ENCODE results near the gene FMOD.

FMOD gene

DNA sequence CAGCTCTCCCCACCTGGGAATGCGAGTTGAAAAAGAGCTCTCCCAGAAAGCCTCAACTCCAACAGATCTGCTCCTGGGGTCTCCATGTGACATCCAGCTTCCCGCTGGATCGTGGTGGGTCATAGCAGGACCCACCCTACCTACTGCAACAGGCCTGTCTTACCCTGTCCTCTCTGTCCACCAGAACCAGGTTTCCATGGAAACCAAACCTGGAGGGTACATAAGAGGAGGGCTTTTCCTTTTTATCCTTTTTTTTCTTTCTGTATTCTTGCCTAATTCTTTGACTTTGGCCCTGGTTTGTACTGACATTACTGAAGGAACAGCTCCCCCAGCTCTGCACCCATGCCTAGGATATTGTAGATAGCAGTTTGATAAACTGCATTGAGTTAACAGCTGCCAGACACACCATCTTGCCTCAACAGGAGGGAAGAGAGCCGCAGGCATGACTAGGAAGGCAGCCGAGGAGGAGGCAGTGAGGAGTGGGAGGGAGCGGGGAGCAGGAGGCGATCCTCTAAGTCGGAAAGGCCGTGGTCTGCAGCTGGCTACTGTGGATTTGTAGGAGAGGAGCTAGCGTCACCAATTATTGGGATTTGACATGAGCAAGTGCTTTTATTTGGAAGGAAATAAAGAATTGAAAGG lies 9.7 kb upstream of the FMOD start:
- no peak for DNase-seq

DNA sequence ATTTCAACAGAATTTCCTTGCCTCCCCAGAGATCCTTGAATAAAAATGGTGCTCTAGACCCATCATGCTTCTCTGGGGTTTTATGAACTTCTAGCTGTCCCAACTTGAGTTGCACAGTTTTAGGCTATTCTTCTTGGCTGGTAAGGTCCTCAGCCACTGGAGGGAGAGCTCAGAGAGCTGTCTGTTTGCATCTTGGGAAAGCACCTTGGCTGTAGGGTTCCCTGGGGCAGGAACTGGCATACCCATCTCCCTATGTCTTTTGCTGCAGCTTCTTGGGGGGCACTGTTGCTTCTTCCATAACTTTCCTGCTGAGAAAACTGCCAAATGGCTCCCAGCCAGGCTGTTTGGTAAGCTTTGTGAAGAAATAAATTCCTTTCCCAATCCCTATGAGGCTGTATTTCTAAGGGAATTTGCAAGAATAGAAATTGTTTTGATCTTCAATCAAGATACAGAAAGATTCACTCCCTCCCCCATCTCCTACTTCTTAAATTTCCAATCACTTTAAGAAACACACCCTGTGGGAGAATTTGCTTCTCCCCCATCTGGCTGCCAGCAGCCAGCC lies 8.2 kb upstream of the FMOD start:
- DNase-seq, result no peak

DNA sequence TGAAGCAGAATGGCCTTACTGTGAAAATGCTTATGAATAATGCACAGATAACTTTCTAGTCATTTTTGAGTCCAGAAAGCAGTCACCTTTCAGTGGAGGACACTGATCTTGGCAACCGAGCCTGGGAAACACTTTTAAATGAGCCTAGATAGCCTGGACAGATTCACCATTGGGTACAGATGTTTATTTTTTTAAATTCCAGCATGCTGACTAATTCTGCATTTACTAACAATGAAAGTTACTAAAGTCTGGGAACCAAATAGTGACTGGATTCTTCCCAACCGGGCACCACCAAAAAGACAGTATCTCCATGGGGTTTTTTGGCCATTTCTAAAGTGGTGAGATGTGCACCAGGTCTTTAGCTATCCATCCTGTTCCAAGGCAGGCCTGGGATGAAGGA lies 3.3 kb upstream of the FMOD start:
- DNase-seq, result no peak

DNA sequence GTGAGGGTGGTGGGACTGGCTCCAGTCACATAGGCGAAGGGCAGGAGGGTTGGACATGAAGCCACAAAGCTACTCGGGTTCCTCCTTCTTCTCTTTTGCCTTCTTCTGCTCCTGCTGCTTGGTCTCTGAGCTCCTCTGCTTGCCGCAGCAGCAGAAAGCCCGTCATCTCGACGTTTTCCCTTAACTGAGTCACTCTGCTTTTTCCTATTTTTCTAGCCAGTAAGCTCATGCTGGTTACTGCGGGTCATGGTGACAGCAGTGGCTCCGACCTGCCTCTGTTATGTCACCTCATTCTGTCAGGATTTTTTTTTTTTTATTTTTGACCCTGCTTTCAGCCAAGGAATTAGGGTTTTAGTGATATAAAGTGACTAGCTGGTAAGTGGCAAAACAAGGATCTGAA lies 2.6 kb upstream of the FMOD start:
- DNase-seq, result no peak

DNA sequence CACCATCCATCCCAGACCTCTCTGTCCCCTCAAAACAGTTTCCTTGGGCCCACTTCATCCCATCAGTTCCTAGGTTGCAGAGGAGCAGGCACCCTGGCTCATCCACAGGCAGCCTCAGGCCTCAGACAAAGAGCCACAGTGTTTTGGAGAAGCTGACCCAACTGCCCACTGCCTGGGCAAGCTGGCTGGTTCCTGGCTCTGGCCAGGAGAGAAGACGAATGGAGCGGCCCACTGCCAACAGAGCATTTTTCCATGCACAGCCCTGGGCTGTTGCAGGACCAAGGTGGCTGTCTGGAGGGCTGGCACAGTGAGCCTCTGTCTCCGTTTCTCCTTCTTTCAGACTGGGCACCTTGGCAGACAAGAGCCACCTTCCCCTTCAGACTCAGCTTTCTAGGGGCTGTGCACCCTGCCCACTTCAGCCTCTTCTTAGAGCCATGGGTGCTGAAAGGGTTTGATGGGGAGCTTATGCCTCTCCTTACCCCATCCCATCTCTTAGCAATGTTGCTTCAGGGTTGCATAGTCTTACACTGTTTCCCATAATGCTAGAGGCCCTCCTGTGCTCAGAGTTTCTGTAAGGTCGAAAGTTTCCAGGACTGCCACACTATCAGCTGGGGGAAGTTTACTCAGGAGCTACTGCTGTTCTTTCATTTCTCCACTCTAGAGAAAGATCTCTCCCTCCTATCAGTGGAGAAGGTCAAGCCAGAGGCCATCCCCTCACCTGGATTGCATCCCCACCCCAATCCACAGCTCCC lies 973 bp downstream of the FMOD start:
- no peak for DNase-seq

DNA sequence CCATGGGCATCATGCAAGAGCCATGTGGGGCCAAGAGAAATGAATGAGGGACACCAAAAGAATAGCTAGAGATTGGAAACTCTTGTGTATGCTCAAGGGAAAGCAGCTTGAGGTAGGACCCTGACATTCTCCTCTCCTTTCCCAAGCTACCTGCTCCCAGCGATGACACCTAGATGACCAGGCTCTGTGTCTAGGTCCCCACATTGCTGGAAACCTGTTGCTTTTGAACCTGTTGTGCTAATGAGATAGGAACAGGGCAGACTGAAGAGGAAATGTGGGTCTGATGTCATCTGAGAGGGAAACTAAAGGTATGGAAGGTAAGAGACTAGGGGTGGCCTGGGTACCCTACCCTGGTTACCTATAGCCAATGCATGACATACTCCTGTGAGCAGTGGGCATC lies 1.8 kb downstream of the FMOD start:
- DNase-seq, result no peak

DNA sequence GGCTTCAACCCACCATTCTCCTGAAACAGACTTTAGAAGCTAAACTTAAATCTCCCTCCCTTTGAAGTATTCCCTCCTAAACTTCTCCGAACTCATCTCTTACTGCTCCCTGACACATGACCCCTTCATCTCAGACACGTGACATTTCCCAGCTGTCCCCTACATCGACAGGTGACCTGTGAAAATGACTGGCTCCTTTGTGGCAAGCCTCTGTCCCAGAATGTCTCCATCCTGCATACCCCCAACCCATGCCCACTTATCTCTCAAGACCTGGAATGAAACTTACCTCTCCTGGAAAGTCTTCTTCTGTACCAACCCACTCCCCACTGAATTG lies 4.2 kb downstream of the FMOD start:
- no peak for DNase-seq

DNA sequence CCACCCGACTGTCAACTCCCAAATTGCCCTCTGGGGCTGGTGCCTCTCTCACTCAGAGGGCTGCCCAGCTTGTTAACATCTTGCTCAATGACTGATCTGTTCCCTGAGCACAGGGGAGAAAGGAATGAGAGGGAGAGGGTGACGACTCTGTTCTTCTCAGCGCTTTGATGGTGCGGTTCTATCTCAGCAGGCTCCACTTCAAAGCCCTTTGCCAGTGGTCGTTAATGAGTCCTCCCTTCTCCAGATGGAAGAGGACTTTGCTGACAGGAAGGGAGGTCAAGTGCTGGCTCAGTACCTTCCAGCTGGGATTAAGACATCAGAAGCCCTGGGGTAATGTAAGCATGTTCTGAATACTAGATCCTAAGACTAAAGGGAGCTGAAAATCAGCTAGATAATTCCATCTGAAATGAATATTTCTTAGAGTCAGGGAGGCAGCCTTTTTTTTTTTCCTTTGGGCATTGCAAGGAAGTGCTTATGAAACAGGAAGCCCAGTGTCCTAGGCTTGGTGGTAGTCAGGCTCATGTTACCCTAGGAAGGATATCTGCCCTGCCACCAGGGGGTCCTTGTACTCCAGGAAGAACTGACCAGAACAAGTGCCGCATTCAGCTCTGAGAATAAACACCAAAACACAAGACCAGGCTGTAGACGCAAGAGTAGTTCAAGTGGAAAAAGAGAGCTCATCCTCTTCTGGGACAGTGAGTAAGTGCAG lies 4.7 kb downstream of the FMOD start:
- no peak for DNase-seq

DNA sequence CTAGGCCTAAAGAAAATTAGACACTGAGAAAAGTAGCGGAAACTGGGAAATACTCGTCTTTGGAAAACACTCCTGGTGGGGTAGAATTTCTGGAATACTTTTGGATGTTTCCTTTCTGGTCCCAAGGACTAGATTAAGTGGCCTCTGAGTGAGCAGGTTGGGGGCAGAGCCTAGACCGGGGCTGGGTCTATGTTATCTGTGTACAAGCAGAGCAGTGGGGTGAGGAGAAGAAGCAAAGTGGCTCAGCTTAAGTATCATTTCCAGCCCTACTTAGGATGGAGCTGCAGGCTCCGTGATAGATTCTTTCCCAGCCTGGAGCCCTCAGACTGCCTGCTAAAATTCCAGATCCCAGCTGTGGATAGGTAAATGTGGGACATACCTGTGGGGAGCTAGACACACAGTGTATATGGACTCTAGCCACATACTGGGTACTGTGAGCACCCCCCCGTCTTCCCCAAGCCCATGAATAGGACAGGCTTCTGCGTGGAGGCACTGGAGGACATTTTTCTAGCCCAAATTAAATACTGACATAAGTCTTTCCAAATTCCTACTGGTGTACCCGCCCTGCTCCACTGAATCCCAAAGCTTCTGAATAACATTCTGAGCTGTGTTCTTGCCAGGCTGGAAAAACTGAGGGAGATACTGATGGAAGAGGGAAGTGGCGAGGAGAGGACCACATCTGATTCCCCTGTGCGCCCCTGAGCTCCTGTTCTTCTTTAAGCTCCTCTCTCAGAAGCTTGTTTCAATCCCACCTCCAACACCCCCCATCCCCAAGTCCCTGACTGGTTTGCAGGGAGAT lies 6.8 kb downstream of the FMOD start:
- no peak for DNase-seq

DNA sequence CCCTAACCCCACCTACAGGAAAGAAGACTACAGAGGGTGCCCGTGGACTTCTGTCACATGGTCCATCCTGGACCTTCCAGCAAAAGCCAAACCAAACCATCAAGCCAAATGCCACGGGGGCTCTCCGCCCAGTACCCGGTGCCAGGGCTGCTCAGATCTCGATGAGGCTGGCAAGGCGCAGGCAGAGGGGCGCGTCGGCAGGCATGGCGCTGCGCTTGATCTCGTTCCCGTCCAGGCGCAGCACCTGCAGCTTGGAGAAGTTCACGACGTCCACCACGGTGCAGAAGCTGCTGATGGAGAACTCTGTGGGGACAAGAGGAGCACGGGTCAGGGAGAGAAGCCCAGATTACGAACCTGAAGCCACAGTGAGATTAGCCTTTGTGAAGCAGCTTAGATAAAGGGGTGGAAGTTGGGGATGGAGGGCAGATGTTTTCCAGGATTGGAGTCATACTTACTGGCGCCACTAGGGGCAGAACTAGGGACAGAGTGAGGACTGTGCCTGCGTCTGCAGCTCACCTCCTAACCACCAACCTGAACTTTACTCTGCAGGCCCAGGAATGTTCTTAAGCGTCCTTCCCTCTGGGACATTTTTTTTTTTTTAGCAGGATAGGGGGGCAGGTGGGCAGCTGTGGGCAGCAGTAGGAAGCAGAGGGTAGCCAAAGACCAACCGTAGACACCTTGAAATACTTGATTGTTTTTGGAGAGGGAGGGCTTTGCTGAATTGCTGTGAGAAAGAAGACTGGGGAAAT lies 8.6 kb downstream of the FMOD start:
- peak; percentile 52 for DNase-seq

DNA sequence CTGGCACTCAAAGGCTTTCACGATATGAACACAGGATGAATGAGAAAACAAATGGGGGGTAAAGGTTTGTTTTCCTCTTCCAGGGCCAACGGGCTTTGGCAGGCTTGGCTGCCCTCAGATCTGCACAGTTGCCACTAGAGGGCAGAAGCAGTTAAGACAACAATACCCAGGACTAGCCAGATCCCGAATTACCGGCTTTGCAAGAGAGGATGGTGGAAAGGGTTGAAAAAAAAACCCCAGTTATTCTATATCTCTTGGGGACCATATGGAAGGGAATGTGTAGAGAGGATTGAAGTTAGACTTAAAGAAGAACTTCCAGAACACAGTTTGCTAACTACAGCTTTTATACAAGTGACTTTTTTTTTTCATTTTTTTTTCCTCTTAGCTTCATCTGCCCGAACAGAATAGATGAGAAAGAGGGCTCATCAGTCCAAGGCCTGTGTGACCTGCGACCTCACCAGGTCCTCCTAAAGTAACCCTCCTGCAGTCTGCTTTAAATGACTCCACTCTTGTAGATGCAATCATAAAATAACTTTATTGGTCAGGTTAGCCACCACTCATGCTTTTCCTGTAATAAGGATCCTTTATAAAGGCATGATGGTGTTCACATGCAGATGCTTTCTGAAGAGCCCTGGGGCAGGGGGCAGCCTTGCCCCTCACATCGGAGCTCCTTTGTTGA lies 10.7 kb downstream of the FMOD start:
- DNase-seq, result peak; percentile 33

DNA sequence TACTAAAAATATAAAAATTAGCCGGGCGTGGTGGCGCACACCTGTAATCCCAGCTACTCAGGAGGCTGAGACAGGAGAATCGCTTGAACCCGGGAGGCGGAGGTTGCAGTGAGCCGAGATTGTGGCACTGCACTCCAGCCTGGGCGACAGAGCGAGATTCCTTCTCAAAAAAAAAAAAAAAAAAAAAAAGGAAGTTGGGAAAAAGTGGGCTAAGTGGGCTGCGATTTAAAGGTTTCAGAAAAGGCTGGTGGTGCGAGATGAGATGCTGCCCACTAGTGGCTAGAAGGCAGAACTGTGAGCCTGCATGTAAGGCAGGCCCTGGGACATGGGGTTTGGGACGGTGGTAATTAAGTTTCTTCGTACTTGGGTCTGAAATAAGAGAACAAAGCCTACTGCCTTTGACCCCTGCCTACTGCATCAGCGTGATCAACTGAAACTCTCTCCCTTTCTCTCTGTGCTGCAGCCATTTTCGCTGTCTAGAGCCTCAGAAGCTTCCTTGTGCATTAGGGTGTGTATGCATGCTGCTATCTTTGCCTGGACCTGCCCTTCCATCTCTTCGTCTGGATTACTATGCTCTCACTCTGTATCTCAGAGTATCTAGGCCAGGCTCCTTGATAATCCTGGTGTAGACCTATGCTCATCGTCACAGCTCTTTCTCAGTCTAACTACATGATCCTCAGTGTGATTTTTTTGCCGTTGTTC lies 12.4 kb downstream of the FMOD start:
- peak; percentile 41 for DNase-seq

DNA sequence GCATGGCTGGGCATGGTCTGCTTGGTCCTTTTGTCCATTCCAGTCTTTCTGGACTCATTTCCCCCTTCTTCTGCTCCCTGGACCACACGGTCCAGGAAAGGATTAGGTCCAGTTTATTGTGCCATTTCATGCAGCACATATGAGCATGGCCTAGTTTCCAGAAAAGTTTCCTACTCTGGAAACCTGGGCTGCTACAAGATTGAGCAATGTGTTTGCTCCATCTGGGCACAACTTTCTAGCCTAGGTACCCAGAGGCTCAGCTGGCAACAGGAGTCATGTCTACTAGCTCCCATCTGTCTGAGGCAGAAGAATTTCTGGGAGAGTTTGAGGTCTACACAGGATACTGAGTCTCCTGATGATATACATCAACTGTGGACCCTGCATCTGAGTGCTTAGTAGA lies 14.8 kb downstream of the FMOD start:
- DNase-seq, result no peak

DNA sequence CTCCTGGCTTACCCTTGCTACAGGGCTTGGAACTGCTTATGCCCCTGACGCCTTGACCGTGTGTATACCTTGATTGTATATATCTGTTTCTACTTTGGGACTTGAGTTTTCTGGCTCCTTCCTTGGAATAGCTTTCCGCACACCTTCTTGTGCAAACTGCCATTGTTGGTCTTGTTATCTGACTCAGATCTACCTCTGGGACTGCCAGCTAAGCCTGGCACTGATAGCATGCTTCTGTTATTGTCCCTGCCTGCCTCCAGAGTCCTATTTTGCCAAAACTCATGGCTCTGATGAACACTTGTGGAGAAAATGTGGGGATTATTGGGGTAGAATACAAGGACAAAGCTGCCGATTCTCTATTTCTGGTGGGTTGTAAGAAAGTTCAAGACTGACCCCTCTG lies 15.4 kb downstream of the FMOD start:
- no peak for DNase-seq

DNA sequence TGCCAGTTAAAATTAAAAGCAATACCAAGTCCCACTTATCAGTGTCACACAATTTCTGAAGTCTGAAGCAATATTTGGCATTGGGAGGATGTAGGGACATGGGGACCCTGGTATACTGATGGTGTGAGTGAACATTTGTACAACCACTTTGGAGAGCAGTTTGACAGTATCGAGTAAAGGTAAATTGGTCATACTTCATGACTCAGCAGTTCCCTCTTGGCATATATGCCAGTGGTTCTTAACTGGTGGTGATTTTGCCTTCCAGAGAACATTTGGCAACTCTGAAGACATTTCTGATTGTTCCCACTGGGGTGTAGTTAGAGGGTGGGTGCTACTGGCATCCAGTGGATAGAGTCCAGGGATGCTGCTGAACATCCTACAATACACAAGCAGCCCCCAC lies 19.7 kb downstream of the FMOD start:
- DNase-seq, result no peak

DNA sequence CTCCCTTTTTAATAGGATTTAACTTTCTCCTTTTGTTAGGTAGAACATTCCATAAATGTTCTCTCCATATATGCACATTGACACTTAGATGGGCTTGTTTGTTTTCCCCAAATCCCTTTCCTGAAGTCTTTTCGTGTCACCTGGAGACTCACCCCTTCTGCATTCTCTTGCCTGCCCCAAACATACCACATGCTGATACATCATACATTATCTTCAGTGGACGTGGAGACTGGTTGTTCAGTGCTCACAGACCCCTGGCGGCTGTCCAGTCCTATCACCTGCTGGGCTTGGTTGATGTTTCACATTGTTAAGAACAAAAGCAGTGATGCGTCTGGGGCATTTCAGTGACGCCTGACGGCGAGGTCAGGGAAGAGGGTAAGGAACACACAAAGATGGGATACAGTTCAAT lies 22.2 kb downstream of the FMOD start:
- DNase-seq, result no peak

DNA sequence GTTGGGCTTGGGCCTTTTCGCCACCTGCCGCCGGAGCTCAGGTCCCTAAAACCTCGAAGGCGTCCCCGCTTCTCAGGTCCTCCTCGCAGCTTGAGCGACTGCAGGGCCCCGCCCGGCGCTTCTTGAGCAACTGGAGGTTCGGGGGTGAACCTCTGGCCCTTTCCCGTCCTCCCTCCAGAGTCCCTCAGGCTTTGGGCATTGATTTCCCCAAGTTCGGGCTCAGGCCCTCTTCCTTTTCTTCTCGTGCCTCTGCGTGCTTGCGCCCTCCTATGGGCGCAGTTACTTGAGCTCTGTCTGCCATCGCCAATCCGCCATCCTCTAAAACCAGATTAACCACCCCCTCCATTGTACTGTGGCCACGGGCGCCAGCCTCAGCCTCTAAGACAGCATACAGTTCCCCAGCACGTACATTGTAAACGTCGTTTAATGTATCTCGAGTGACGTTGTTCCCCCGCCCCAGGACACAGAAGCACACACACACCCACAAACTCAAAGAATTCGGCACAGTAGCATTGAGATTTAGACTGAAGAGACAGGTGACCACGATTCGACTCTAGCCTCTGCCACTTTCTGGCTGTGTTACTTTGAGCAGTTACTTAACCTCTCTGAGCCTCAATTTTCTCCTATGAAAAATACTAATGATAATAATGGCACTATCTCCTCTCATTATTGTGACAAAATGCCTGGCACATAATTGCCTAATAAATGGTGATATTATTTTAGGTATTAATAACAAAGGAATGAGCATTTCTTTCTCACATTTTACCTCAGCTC lies 23.1 kb downstream of the FMOD start:
- peak; percentile 47 for DNase-seq

DNA sequence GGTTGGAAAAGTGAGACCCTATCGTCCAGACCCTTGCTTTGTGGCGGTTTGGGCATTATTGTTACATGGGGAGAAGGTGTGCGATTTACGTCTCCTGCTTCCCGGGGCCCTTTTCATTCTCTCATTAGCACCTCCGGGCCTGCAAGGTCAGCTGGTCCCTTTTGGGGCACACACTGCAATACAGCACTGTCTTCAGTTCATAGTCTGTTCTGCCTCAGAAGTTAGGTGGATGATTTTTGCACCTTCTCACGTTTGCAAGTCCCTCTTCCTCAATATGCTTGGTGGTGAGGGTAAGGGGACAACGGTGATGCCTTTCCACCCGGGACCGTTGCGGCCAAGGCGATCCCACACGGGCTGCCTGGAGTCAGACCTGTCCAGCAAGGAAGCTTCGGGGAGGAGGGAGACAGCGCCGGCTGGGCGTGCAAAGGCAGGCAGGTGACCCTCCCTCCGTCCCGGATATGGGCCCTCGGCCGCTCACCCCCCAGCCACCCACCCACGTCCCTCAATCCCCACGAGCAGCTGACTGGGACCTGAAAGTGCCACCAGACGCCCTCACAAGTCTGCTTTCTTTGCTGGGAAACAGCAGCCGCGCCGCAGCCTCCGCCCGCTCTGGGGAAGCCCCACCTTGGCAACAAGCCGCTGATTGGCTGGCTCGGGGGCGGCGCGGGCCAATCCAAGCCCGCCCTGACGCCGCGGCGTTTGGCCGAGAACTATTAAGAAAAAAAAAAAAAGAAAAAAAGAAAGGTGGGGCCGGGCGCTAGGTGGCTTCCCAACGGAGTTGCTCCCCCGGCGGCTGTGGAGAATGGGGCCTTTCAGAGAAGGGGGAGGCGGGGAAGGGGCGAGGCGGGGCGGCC lies 23.9 kb downstream of the FMOD start:
- DNase-seq, result peak; percentile 91

DNA sequence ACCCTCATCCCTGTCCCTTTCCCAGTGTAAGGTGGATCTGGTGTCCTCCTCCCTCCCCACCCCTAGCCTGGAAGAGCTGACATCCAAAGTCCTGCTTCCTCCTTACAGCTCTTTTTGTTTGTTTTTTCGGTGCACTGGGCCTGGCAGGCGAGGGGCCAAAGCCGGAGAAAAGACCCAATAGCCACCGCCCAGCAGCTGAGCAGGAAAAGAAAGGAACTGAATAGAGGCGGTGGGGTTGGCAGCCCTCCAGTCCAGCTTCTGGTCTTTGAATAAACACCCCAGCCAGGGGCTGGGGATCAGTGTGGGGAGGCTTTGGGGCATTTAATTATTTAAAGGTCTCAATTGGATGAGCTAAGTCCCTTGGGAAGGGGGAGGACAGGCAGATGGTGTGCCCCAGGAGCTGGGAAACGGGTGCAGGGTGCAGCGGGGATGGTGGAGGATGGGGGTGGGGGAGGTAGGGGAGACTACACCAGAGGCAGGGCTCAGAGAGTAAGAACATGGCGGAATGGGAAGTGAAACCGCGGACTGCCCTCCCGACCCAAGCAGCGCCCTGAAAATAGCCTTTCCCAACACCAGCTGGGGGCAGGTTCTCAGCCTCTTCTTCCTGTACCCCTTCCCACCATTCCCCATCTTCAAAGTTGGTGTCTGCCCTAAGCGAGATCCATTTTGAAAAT lies 25.4 kb downstream of the FMOD start:
- DNase-seq, result no peak

Measured in stimulated activated CD4-positive, alpha-beta T cell treated with anti-CD3 and anti-CD28 coated beads, Interleukin-12 subunit alpha, Interleukin-12 subunit beta, amount 100 ng/mL, for 4 hours (primary cell).